Body of pancreas (tissue), 4 donors: ENCODE data around the gene DKK3. TPM values are rescaled to one million over a fixed set of nuclear protein-coding genes. Genes with fewer than 3 reads are reported as not detected.

Experiments
- ATAC-seq: fragments of 150-250 bp; one replicate; pipeline ENCODE4 v1.9.1; 2016
- DNase-seq, 4 donors: peaks; one replicate each; pipeline ENCODE4 v3.0.0-alpha.2; 2019
- H3K27ac ChIP-seq, 4 donors: fragments of 200-600 bp; sonication (generic); 1 replicate in 3 of 4; 2 replicates in 1 of 4; pipeline versions ENCODE4 v1.5.1 to v1.6.1; 2016 to 2019; ENCODE audit warnings: mild to moderate bottlenecking in 1 of 4, mixed read lengths in 1 of 4, moderate library complexity in 1 of 4
- H3K27me3 ChIP-seq, 2 donors: fragments of 200-600 bp; sonication (generic); one replicate each; pipeline ENCODE4 v1.6.0; 2016; ENCODE audit warnings: mild to moderate bottlenecking in 1 of 2
- H3K36me3 ChIP-seq, 2 donors: fragments of 200-600 bp; sonication (generic); replicated peaks in 1 of 2; 2 replicates each; pipeline ENCODE4 v1.5.1; 2016; ENCODE audit warnings: low read depth in 2 of 2; ENCODE audit not compliant: insufficient read depth in 1 of 2
- H3K4me1 ChIP-seq: fragments of 200-600 bp; sonication (generic); one replicate; pipeline ENCODE4 v1.6.0; 2016
- H3K4me3 ChIP-seq, 2 donors: fragments of 200-600 bp; sonication (generic); 1 replicate in 1 of 2; 2 replicates in 1 of 2; pipeline ENCODE4 v1.5.1; 2016 to 2019
- H3K9me3 ChIP-seq, 3 donors: fragments of 200-600 bp; sonication (generic); 1 replicate in 2 of 3; 2 replicates in 1 of 3; pipeline ENCODE4 v1.5.1; 2016
- CTCF ChIP-seq, 7 experiments: fragments of 450-650 bp in 4 of 7; fragments of 200-600 bp in 3 of 7; sonication (generic) in 3 of 7; IDR thresholded peaks; one replicate each; pipeline ENCODE4 v1.5.1; 2016 to 2019; ENCODE audit warnings: antibody characterized with exemption in 7 of 7
- POLR2A ChIP-seq, 3 donors: fragments of 450-650 bp; IDR thresholded peaks; one replicate each; pipeline ENCODE4 v1.6.1; 2016; ENCODE audit warnings: antibody characterized with exemption in 3 of 3, mild to moderate bottlenecking in 2 of 3
- WGBS, 2 donors: methylation state at CpG; one replicate each; pipeline ENCODE4 v1.1.5; 2017; 5-methylcytosine and 5-hydroxymethylcytosine counted together
- intact Hi-C: fragments of 100-400 bp; cut with DNase I; formaldehyde crosslinking; loops from one replicate; pipeline ENCODE4 v1.15.1; 2023
- total RNA-seq, 2 donors: library from RNA; depleted of rRNA; stranded (reverse); fragments of >200 nt; gene quantifications; one replicate each; pipeline ENCODE4 v1.1.0, GENCODE V29; 2016

Gene DKK3
- total RNA-seq, 2 donors from 2014 or later = 14.5 to 25.9 TPM

GRCh38 chr11:12005476-12005875 is 3.0 kb downstream of the DKK3 start:
- TF ChIP-seq POLR2A (IDR thresholded peaks at IDR 0.05) = no peak
- no peak for TF ChIP-seq CTCF (IDR thresholded peaks at IDR 0.05)
- Histone ChIP-seq H3K27ac (no peak overlapping the region), H3K4me3 (no peak overlapping the region), H3K27me3 (peaks cover 0 to 5% of the 10 kb centered on the region in 2 donors), H3K9me3 (no peaks in the 10 kb centered on the region), H3K36me3 (no peaks in the 10 kb centered on the region), H3K4me1 (peaks cover 23% of the 10 kb centered on the region)
- intact Hi-C loops = no loop called here
- DNase-seq (no peak), ATAC-seq (no peak)
- 62 to 83% methylated on average over 1 of the region's 1 CpG for WGBS, 2 donors

- H3K4me3 ChIP-seq = no peak overlapping the region
- peaks cover 23% of the 10 kb centered on the region for H3K4me1 ChIP-seq
- H3K27ac ChIP-seq = no peak overlapping the region
- H3K36me3 ChIP-seq = no peaks in the 10 kb centered on the region
- intact Hi-C loops = no loop called here
- 80 to 83% methylated on average over 4 of the region's 4 CpGs for WGBS, 2 donors
- no peak for DNase-seq
- H3K9me3 ChIP-seq = no peaks in the 10 kb centered on the region
- TF ChIP-seq POLR2A (IDR thresholded peaks at IDR 0.05) (no peak), CTCF (IDR thresholded peaks at IDR 0.05) (no peak)
- H3K27me3 ChIP-seq = peaks cover 0 to 5% of the 10 kb centered on the region in 2 donors
- no peak for ATAC-seq
Measured at GRCh38 chr11:12005061-12005460, 3.4 kb downstream of the DKK3 start.

- no peak for DNase-seq
- TF ChIP-seq CTCF (IDR thresholded peaks at IDR 0.05) = no peak
- no peak for TF ChIP-seq POLR2A (IDR thresholded peaks at IDR 0.05)
- peaks cover 0 to 3% of the 10 kb centered on the region in 2 donors for H3K27me3 ChIP-seq
- peaks cover 15% of the 10 kb centered on the region for H3K4me1 ChIP-seq
- no peak for ATAC-seq
- no peak overlapping the region for H3K4me3 ChIP-seq
- intact Hi-C loops = no loop called here
- no peaks in the 10 kb centered on the region for H3K36me3 ChIP-seq
- H3K27ac ChIP-seq = no peak overlapping the region
- 81 to 82% methylated on average over 4 of the region's 4 CpGs for WGBS, 2 donors
- no peaks in the 10 kb centered on the region for H3K9me3 ChIP-seq
Measured at GRCh38 chr11:12003815-12004214, 4.6 kb downstream of the DKK3 start.

- no peaks in the 10 kb centered on the region for H3K9me3 ChIP-seq
- H3K36me3 ChIP-seq = no peaks in the 10 kb centered on the region
- TF ChIP-seq CTCF (IDR thresholded peaks at IDR 0.05) (no peak), POLR2A (IDR thresholded peaks at IDR 0.05) (no peak)
- no peak overlapping the region for H3K4me3 ChIP-seq
- peaks cover 10% of the 10 kb centered on the region for H3K4me1 ChIP-seq
- H3K27ac ChIP-seq = no peak overlapping the region
- no peak for ATAC-seq
- H3K27me3 ChIP-seq = no peaks in the 10 kb centered on the region
- DNase-seq = no peak
- intact Hi-C loops = no loop called here
- 91 to 97% methylated on average over 2 of the region's 2 CpGs for WGBS, 2 donors
Measured at GRCh38 chr11:12003336-12003735, 5.1 kb downstream of the DKK3 start.

GRCh38 chr11:12001186-12001585 is 7.2 kb downstream of the DKK3 start:
- intact Hi-C loops = no loop called here
- DNase-seq = peak in 3 of 4 donors; percentile 27 to 46 (median 43)
- Histone ChIP-seq H3K27me3 (no peaks in the 10 kb centered on the region), H3K4me1 (peaks cover 5% of the 10 kb centered on the region), H3K9me3 (no peaks in the 10 kb centered on the region), H3K4me3 (no peak overlapping the region), H3K27ac (no peak overlapping the region), H3K36me3 (no peaks in the 10 kb centered on the region)
- TF ChIP-seq CTCF (IDR thresholded peaks at IDR 0.05) (no peak), POLR2A (IDR thresholded peaks at IDR 0.05) (no peak)
- WGBS, 2 donors = 25 to 34% methylated on average over 5 to 7 of the region's 7 CpGs
- peak; percentile 91 for ATAC-seq
